PC-9 (cell line): ENCODE results near the gene RTN4RL1. TPM values are rescaled to one million over a fixed set of nuclear protein-coding genes. Genes with fewer than 3 reads are reported as not detected.

Experiments used
- BruUV-seq: library from RNA; stranded (reverse); fragments of 400-500 nt; replicated peaks from 2 replicates; lab custom pipeline; 2021; lab: Mats Ljungman, UMichigan
- CTCF ChIA-PET: fragments of 300-600 bp; sonication (Branson Sonifier 250); formaldehyde crosslinking; loops from one replicate; lab custom pipeline; 2022; ENCODE audit warnings: antibody characterized with exemption; lab: Charles Lee
- POLR2A ChIA-PET: fragments of 300-600 bp; sonication (Branson Sonifier 250); formaldehyde crosslinking; loops from one replicate; lab custom pipeline; 2022; ENCODE audit warnings: antibody characterized with exemption; ENCODE audit not compliant: unreplicated experiment; lab: Charles Lee
- DNase-seq, 2 experiments: peaks; one replicate each; pipeline versions ENCODE4 v3.0.0 to v3.0.0-alpha.2; 2015 to 2022; ENCODE audit warnings: mixed read lengths in 1 of 2
- H2AFZ ChIP-seq: fragments of 200-600 bp; sonication (generic); 2 replicates; pipeline ENCODE4 v1.8.1; 2017; ENCODE audit warnings: antibody characterized with exemption
- H3F3A ChIP-seq: fragments of 200-600 bp; sonication (generic); 2 replicates; pipeline ENCODE4 v1.8.1; 2017; ENCODE audit warnings: antibody characterized with exemption, mild to moderate bottlenecking, low read depth; ENCODE audit not compliant: insufficient read depth
- H3K27ac ChIP-seq: fragments of 200-600 bp; sonication (generic); 2 replicates; pipeline ENCODE4 v1.6.1; 2016; ENCODE audit warnings: mixed run types
- H3K27me3 ChIP-seq: fragments of 200-600 bp; sonication (generic); 2 replicates; pipeline ENCODE4 v1.6.1; 2016; ENCODE audit warnings: low read depth, mixed run types; ENCODE audit not compliant: insufficient read depth
- H3K36me3 ChIP-seq: fragments of 200-600 bp; sonication (generic); 2 replicates; pipeline ENCODE4 v1.6.1; 2016; ENCODE audit warnings: low read depth, mixed run types
- H3K4me1 ChIP-seq: fragments of 200-600 bp; sonication (generic); replicated peaks from 2 replicates; pipeline ENCODE4 v1.6.1; 2016; ENCODE audit warnings: mixed run types; ENCODE audit not compliant: insufficient read depth
- H3K4me2 ChIP-seq: fragments of 200-600 bp; sonication (generic); 2 replicates; pipeline ENCODE4 v1.6.1; 2017; ENCODE audit warnings: mixed run types
- H3K4me3 ChIP-seq: fragments of 200-600 bp; sonication (generic); 2 replicates; pipeline ENCODE4 v1.6.1; 2016; ENCODE audit warnings: mixed run types
- H3K79me2 ChIP-seq: fragments of 200-600 bp; sonication (generic); 2 replicates; pipeline ENCODE4 v1.6.1; 2017; ENCODE audit warnings: low read depth, mixed run types
- H3K9me2 ChIP-seq: fragments of 200-600 bp; sonication (generic); 2 replicates; pipeline ENCODE4 v1.8.1; 2017; ENCODE audit warnings: mild to moderate bottlenecking; ENCODE audit not compliant: insufficient read depth
- H3K9me3 ChIP-seq: fragments of 200-600 bp; sonication (generic); 2 replicates; pipeline ENCODE4 v1.8.1; 2016; ENCODE audit warnings: low read depth; ENCODE audit not compliant: insufficient read depth
- H4K20me1 ChIP-seq: fragments of 200-600 bp; sonication (generic); 2 replicates; pipeline ENCODE4 v1.8.1; 2017; ENCODE audit not compliant: insufficient read depth
- EZH2 ChIP-seq: fragments of 200-600 bp; sonication (generic); IDR thresholded peaks from 2 replicates; pipeline ENCODE4 v1.8.0; 2017; ENCODE audit warnings: antibody characterized with exemption, low read depth
- intact Hi-C: fragments of 100-400 bp; cut with micrococcal nuclease; formaldehyde crosslinking; loops from one replicate; pipeline ENCODE4 v1.10.0; 2022; ENCODE audit not compliant: unreplicated experiment
- total RNA-seq: library from RNA; stranded (reverse); gene quantifications from 2 replicates; pipeline ENCODE4 v1.2.3, GENCODE V29; 2021
- TF ChIP-seq, protein P1 (sequence below): fragments of 200-600 bp; sonication (generic); conservative IDR thresholded peaks from 2 replicates; pipeline ENCODE4 v1.6.1; 2017; ENCODE audit warnings: mixed run types, antibody characterized with exemption, mild to moderate bottlenecking, moderate library complexity

The RTN4RL1 gene
- total RNA-seq, 1 experiment from 2014 or later, result 0.13 TPM

DNA sequence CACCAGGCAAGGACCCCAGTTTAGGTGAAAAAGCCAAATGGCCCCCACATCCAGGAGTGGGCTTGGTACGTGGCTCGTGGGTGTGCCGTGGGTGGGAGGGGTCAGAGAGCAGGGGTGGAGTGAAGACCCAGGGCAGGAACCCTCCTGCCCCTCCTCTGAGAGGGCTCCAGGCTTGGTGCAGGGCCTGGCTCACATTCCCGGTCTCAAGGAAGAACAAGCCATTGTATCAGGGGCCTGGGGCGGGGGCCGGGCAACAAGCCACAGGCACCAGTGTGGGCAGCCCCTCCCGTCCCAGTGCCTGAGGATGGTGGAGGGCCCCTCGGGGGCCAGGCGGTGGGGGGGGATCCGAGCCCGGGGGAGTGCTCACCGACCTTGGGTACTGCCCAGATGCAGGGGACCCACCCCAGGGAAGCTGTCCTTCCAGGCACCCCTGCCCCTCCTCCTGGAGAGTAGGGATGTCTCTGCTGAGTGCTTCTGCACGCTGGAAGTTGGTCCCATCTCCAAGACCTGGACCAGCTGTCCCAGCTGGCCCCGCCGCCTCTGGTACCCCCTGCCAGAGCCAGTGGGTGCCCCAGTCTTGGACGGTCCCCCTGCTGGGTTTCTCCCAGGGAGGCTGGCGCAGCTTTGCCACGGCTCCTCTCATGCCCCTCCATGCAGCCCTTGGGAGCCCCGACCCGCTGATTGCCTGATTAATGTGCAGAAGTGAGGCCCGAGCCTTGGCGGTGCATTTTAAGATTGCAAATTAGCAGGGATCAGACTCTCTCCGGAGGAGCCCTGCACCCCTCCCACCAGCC is 83.7 kb downstream of the RTN4RL1 start:
- no peak for TF ChIP-seq EZH2
- TF ChIP-seq, protein P1, sequence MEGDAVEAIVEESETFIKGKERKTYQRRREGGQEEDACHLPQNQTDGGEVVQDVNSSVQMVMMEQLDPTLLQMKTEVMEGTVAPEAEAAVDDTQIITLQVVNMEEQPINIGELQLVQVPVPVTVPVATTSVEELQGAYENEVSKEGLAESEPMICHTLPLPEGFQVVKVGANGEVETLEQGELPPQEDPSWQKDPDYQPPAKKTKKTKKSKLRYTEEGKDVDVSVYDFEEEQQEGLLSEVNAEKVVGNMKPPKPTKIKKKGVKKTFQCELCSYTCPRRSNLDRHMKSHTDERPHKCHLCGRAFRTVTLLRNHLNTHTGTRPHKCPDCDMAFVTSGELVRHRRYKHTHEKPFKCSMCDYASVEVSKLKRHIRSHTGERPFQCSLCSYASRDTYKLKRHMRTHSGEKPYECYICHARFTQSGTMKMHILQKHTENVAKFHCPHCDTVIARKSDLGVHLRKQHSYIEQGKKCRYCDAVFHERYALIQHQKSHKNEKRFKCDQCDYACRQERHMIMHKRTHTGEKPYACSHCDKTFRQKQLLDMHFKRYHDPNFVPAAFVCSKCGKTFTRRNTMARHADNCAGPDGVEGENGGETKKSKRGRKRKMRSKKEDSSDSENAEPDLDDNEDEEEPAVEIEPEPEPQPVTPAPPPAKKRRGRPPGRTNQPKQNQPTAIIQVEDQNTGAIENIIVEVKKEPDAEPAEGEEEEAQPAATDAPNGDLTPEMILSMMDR, result no peak
- no peak overlapping the region for H2AFZ ChIP-seq

DNA sequence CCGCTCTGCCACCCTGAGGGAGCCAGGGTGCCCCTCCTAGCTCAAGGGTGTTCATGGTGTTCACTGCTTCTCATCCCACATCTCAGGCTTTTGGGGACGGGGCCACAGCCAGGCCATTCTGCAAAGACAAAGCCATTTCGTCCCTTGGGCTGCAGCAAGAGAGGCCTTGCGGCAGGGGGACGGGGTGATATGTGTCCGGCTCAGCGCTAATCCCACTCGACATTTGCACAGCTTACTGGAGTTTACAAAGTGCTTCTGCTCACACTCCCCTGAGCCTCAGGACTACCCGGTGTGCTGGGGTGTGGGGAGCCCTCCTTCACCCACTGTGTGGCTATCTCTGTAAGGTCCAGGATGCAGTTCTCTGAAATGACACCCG is 84.3 kb downstream of the RTN4RL1 start:
- no peaks in the 10 kb centered on the region for H4K20me1 ChIP-seq
- no peaks in the 10 kb centered on the region for H3K36me3 ChIP-seq
- no peak for DNase-seq
- no peak overlapping the region for H2AFZ ChIP-seq
- H3K9me2 ChIP-seq, result no peaks in the 10 kb centered on the region
- H3F3A ChIP-seq, result peaks cover under 1% of the 10 kb centered on the region; the same call in 1 of the 2 replicates
- H3K27ac ChIP-seq, result no peak overlapping the region
- H3K9me3 ChIP-seq, result no peaks in the 10 kb centered on the region
- ChIA-PET CTCF (no interaction called here), POLR2A (no interaction called here)
- intact Hi-C loops, result no loop called here
- no TSS peak for BruUV-seq
- H3K4me2 ChIP-seq, result no peak overlapping the region
- TF ChIP-seq, protein P1, result no peak
- no peak for TF ChIP-seq EZH2
- no peaks in the 10 kb centered on the region for H3K27me3 ChIP-seq
- H3K4me1 ChIP-seq, result no peaks in the 10 kb centered on the region
- no peaks in the 10 kb centered on the region for H3K79me2 ChIP-seq
- H3K4me3 ChIP-seq, result no peak overlapping the region

More for the DNA sequence above, 83.7 kb downstream of the RTN4RL1 start:
- Histone ChIP-seq H3K9me2 (no peaks in the 10 kb centered on the region), H3K9me3 (no peaks in the 10 kb centered on the region), H3K36me3 (no peaks in the 10 kb centered on the region), H3K27ac (no peak overlapping the region), H3F3A (peaks cover 7% of the 10 kb centered on the region; the same call in 1 of the 2 replicates), H3K27me3 (no peaks in the 10 kb centered on the region), H3K79me2 (no peaks in the 10 kb centered on the region), H3K4me2 (no peak overlapping the region), H3K4me1 (no peaks in the 10 kb centered on the region), H4K20me1 (no peaks in the 10 kb centered on the region), H3K4me3 (no peak overlapping the region)
- intact Hi-C loops, result no loop called here
- ChIA-PET CTCF (interaction anchor here (0.6 kb wide), 1 partner anchor 32 kb away, joined by 23 read pairs; no protein-coding TSS in a partner anchor), POLR2A (no interaction called here)
- no TSS peak for BruUV-seq
- DNase-seq, result no peak

DNA sequence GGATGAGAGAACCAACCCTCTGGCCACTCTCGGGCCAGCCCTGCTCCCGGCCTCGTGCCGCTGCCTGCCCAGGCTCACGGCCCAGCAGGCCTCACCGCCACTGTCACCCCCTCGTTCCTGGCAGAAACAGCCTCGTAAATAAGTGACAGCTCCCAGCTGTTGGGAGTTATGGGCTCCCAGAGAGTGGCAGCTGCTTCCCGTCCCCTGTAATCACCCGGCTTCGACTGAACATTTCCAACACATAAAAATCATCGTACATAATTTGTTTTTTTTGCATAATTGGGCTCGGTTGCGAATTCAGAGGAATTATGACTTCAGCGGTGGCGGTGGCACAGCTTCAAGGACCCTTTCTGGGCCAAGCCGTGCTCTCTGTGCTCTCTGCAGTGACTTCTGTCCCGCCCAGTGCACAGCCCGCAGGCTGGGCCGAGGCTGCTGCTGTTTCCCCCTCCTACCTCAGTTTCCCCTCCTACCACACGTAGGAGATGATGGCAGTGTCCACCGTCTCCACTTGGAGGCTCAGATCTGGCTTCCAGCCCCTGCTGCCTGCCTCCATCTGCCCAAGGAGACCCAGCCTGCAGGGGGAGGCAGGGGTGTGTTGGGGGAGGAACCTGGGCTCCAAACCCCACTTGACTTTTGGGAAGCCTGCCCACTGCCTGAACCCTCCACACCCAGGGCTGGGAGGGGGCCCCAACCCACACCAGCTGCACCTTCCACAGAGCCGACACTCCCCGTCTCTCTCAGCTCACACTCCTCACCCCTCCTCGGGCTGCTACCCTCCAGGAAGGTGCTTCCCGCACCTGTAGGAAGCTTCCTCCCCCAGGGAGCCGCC is 84.9 kb downstream of the RTN4RL1 start:
- no peaks in the 10 kb centered on the region for H3K79me2 ChIP-seq
- intact Hi-C loops, result no loop called here
- ChIA-PET POLR2A (no interaction called here), CTCF (interaction anchor here (0.6 kb wide), 1 partner anchor 43 kb away, joined by 6 read pairs; no protein-coding TSS in a partner anchor)
- no peak overlapping the region for H3K4me2 ChIP-seq
- H3K27me3 ChIP-seq, result no peaks in the 10 kb centered on the region
- H3K9me3 ChIP-seq, result no peaks in the 10 kb centered on the region
- H3K36me3 ChIP-seq, result no peaks in the 10 kb centered on the region
- DNase-seq, result no peak
- no peaks in the 10 kb centered on the region for H3F3A ChIP-seq
- no peak overlapping the region for H3K27ac ChIP-seq
- TF ChIP-seq, protein P1, result no peak
- no peak for TF ChIP-seq EZH2
- H2AFZ ChIP-seq, result no peak overlapping the region
- H3K4me3 ChIP-seq, result no peak overlapping the region
- H4K20me1 ChIP-seq, result no peaks in the 10 kb centered on the region
- BruUV-seq, result no TSS peak
- H3K4me1 ChIP-seq, result no peaks in the 10 kb centered on the region
- no peaks in the 10 kb centered on the region for H3K9me2 ChIP-seq
